Inferior parietal cortex (tissue), 1 donor: Measurements from ENCODE around the gene PLOD1.
"Not testable (repeated sequence)": the region's sequence is repeated elsewhere in the genome, so short reads cannot be mapped to it uniquely, and the experiment has no call there.

Experiments used
- DNase-seq: peaks from one replicate; pipeline ENCODE4 v3.0.0-alpha.2; 2016; ENCODE audit errors: extremely low spot score

Gene PLOD1

GRCh38 chr1:11912482-11913216, 21.9 kb upstream of the PLOD1 start:
- not testable (repeated sequence) for DNase-seq

- DNase-seq = no peak
Observed at GRCh38 chr1:11913291-11913690, 21.2 kb upstream of the PLOD1 start.

- no peak for DNase-seq
Observed at GRCh38 chr1:11914024-11914423, 20.5 kb upstream of the PLOD1 start.

GRCh38 chr1:11918799-11919519, 15.6 kb upstream of the PLOD1 start:
- DNase-seq = peak; percentile 55

- no peak for DNase-seq
Observed at GRCh38 chr1:11919621-11920020, 14.9 kb upstream of the PLOD1 start.

- peak; percentile 48 for DNase-seq
Observed at GRCh38 chr1:11920239-11920903, 14.1 kb upstream of the PLOD1 start.

- DNase-seq = no peak
Observed at GRCh38 chr1:11921022-11921421, 13.5 kb upstream of the PLOD1 start.

GRCh38 chr1:11923069-11923826, 11.3 kb upstream of the PLOD1 start:
- no peak for DNase-seq

- no peak for DNase-seq
Observed at GRCh38 chr1:11923827-11924113, 10.7 kb upstream of the PLOD1 start.

- no peak for DNase-seq
Observed at GRCh38 chr1:11924334-11925195, 10.0 kb upstream of the PLOD1 start.

- not testable (repeated sequence) for DNase-seq
Observed at GRCh38 chr1:11925196-11925937, 9.2 kb upstream of the PLOD1 start.

GRCh38 chr1:11925938-11926292, 8.6 kb upstream of the PLOD1 start:
- DNase-seq = no peak

GRCh38 chr1:11927866-11928592, 6.5 kb upstream of the PLOD1 start:
- no peak for DNase-seq

GRCh38 chr1:11929849-11930248, 4.7 kb upstream of the PLOD1 start:
- no peak for DNase-seq

GRCh38 chr1:11930571-11931445, 3.7 kb upstream of the PLOD1 start:
- DNase-seq = no peak

- no peak for DNase-seq
Observed at GRCh38 chr1:11931845-11932244, 2.7 kb upstream of the PLOD1 start.

GRCh38 chr1:11935057-11935412, 518 bp downstream of the PLOD1 start:
- no peak for DNase-seq

- not testable (repeated sequence) for DNase-seq
Observed at GRCh38 chr1:11935733-11936132, 1.2 kb downstream of the PLOD1 start.
